ENCODE measurements around the gene NCCRP1. TPM values are rescaled to one million over a fixed set of nuclear protein-coding genes. Genes with fewer than 3 reads are reported as not detected.

The NCCRP1 gene
- not detected for total RNA-seq
- long read RNA-seq: 0 reads

DNA sequence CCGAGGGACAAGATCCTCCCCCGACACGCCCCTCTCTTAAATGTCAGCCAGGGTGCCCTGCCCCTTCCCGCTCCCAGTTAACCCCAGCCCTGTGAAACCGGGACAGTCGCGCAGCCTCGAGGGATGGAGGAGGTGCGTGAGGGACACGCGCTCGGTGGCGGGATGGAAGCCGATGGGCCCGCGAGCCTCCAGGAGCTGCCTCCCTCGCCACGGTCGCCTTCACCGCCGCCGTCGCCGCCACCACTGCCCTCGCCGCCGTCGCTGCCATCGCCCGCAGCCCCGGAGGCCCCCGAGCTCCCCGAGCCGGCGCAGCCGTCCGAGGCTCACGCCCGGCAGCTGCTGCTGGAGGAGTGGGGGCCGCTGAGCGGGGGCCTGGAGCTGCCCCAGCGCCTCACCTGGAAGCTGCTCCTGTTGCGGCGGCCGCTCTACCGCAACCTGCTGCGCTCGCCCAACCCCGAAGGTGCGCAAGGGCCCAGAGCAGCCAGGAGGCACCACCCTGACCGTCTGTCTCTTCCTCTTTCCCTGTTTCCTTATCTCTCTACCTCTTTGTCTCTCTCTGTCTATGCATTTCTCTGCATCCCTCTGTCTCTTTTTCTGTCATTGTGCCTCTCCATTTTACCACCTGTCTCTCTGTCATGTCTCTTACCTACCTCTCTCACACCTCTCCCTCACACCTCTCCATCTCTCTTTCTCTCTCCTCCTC is at the start of gene NCCRP1:
NCCRP1 (plus strand) TSS at position 105 of the 703 bp plus-strand sequence; CDS start at position 124, 19 bp downstream.
- no peak for DNase-seq (ENCODE audit: missing footprints)
- no peak for ATAC-seq
- intact Hi-C loops (cut with DNase I): no loop called here

DNA sequence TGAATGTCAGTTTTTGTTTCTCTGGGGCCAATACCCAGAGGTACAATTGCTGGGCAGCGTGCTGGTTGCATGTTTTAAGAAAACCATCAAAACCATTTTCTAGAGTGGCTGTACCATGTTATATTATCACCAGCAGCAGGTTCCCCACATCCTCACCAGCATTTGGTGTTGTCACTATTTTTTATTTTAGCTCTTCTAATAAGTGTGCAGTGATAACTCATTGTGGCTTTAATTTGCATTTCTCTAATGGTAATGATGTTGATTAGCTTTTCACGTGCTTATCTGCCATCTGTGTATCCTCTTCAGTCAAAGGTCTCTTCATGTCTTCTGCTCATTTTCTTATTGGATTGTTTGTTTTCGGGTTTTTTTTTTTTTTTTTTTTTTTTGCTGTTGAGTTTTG is 49.3 kb upstream of the NCCRP1 start:
- DNase-seq (ENCODE audit: missing footprints) (no peak), ATAC-seq (no peak)
- intact Hi-C loops (cut with DNase I): no loop called here

DNA sequence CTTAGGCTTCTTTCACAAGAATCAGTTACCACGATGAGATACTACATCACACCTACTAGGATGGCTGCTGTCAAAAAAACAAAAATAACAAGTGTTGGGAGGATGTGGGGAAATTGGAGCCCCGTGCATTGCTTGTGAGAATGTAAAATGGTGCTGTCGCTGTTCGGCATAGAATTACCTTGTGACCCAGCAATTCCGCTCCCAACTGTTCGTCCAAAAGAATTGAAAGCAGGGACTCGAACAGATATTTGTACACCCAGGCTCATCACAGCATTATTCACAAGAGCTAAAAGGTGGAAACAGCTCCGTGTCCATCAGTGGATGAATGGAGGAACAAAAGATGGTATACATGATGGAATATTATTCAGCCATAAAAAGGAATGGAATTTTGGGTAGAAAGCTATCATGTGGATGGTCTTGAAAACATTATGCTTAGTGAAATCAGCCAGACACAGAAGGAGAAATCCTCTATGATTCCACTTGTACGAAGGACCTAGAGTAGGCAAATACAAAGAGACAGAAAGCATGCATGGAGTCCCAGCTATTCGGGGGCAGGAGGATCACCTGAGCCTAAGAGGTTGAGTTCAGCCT is 47.7 kb upstream of the NCCRP1 start:
- ATAC-seq (no peak), DNase-seq (ENCODE audit: missing footprints) (no peak)
- intact Hi-C loops (cut with DNase I): no loop called here

DNA sequence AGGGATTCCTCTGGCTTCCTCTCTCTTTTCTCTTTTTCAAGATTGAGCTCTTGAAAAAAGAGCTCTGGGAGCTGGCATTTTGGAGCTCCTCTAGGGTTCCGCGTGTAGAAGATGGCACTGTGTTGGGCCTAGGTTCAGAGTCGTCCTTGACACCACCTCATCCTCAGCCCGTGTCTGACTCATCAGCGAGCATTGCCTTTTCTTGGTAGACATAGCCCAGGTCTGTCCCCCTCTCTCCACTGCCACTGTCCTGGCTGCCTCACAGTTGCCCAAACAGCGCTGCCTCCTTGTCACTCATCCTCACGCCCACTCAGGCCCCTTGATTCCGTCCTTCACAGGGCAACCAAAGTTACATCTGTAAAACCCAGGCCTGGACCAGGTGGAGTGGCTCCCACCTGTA is 46.5 kb upstream of the NCCRP1 start:
- DNase-seq (ENCODE audit: missing footprints) (peak; percentile 27), ATAC-seq (no peak)
- intact Hi-C loops (cut with DNase I): no loop called here

DNA sequence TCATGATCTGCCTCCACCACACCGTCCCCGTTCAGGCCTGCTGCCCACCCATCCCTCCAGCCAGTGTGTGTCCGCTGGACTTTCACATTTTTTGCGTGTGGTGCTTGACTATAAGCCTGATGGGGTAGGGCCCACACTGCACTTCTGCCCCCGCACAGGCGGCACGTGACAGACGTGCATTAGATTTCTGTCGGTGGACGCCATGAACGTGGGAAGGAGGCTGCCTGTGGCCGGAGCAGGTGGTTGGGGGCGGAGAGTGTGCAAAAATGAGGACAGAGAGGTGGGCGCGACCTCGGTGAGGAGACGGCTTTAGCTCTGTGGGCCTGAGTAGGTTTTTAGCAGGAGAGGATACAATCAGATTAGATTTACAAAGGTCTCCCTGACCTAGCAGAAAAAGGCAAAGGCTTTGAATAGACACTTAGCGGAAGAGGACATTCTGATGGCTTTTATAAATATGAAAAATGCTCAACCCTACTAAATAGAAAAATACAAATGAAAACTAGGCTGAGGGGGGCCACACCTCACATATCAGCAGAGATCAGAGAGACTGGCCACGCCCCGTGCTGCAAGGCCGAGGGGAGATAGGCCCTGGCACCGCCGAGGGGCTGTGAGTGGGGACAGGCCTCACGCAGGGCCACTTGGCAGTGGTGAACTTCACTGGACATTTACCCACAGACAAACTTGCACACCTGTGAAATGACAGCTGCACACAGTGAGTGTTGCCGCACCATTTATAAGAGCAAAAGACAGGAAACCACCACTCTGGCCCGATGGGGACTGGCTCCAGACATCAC is 45.8 kb upstream of the NCCRP1 start:
- DNase-seq (ENCODE audit: missing footprints): peak; percentile 25
- no peak for ATAC-seq
- intact Hi-C loops (cut with DNase I): no loop called here

GRCh38 chr19:39152066-39152465 is 44.7 kb upstream of the NCCRP1 start:
- ATAC-seq (no peak), DNase-seq (ENCODE audit: missing footprints) (no peak)
- intact Hi-C loops (cut with DNase I): no loop called here

DNA sequence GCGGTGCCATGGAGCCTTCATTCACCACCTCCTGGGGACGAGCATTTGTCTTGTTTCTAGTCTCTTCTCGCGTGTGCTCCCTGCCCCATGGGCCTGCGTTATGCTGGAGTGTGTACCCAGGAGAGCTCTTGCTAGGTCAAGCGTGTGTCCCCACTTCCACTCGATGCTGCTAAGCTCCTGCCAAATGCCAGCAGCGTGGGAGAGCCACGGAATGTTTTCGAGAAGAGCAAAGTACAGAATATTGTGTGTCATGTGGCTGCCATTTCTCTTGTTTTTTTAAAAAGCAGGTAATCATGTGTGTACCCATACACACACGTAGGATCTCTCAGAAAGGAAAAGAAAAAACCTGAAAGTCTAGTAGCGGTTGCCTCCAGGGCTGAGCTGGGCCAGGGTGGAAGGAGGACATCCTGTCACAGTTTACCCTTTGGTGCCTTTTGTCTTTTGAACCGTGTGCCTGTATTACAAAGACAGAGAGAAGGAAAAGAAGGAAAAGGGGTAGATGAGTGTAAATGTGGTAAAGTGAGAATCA is 42.6 kb upstream of the NCCRP1 start:
- ATAC-seq (no peak), DNase-seq (ENCODE audit: missing footprints) (no peak)
- intact Hi-C loops (cut with DNase I): no loop called here

DNA sequence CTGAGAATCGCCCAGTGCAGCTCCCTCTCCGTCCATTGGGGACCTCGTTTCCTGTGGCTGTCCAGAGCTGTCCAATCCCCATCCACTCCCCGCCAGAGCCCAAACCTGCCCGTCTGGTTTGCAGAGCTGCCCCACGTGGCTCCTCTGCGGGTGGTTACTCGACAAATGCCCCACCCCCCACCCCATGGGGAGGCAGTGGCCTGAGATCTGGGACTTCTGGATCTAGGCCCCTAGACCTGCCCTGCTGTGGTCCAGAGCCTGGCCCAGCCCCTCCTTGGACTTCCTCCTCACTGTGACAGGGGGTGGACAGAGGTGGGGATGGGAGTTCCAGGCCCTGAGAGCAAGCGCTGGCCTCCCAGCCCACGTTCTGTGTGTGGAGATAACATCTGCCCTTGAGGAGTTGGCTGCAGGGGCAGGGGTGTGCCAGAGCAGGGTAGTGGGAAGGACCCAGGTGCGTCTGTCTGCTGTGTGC is 42.1 kb upstream of the NCCRP1 start:
- DNase-seq (ENCODE audit: missing footprints) (no peak), ATAC-seq (no peak)
- intact Hi-C loops (cut with DNase I): no loop called here

- ATAC-seq (no peak), DNase-seq (ENCODE audit: missing footprints) (no peak)
- intact Hi-C loops (cut with DNase I): no loop called here
These were observed 41.6 kb upstream of the NCCRP1 start for GRCh38 chr19:39155114-39155700.

DNA sequence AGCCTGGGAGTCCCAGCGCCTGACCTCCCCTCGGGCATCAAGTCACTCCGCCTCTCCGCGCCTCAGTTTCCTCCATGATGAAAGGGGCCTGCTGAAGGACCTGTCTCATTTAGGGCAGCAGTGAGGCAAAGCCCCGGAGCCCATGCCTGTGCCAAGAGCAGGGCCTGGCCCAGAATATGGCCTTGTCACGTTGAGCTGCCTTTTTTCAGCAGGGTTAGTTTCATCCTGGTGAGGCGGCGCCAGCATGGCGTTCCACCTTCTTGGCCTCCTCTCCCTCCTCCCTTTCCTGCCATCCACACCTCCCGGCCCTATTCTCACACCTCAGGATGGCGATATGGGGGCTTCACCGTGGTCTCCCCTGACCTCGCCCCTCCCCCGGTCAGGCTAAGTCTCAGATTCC is 41.0 kb upstream of the NCCRP1 start:
- no peak for ATAC-seq
- intact Hi-C loops (cut with DNase I): no loop called here
- DNase-seq (ENCODE audit: missing footprints): no peak

GRCh38 chr19:39156326-39157230 is 40.2 kb upstream of the NCCRP1 start:
- DNase-seq (ENCODE audit: missing footprints) (no peak), ATAC-seq (no peak)

GRCh38 chr19:39157275-39157996 is 39.3 kb upstream of the NCCRP1 start:
- DNase-seq (ENCODE audit: missing footprints): no peak
- intact Hi-C loops (cut with DNase I): no loop called here
- no peak for ATAC-seq

More at GRCh38 chr19:39156326-39157230, 40.2 kb upstream of the NCCRP1 start:
- intact Hi-C loops (cut with DNase I): no loop called here

DNA sequence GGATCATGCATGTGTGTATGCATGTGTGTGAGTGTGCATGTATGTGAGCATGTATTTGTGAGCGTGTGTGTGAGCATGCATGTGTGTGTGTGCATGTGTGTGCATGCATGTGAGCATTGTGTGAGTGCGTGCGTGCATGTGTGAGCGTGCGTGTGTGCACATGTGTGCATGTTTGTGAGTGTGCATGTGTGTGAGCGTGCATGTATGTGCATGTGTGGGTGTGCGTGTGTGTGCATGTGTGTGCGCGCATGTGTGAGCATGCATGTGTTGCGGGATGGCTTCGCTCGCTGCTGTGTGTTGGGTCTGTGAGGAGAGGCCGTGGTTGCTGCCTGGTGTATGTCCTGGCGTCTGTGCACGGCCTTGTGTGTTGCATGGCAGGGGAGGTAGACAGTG is 38.8 kb upstream of the NCCRP1 start:
- intact Hi-C loops (cut with DNase I): no loop called here
- ATAC-seq: no peak
- DNase-seq (ENCODE audit: missing footprints): no peak

DNA sequence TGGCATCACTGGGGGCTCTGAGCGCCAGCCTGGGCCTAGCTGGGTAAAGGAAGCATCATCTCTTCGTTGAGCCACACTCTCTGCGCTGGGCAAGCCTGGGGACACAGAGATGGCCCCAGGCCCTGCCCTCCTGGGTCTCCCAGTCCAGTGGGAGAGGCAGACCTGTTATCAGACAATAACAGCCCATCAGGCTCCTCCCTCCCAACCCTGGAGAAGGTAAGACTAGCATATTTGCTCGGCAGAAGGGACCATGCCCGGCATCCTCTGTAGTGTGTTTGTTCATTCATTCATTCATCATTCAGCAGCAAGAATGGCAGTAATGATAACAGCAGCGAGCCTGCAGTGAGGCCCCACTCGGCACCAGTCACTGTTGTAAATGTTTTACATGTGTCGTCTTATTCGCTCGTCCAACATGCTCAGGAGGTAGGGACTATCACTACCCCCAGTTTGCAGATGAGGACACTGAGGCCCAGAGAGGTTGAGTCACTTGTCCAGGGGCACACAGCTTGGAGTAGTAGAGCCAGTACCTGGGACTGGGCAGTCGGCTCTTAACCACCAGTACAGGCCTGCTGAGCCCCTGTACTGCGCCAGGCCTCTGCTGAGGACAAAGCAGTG is 38.0 kb upstream of the NCCRP1 start:
- DNase-seq (ENCODE audit: missing footprints) (no peak), ATAC-seq (no peak)
- intact Hi-C loops (cut with DNase I): no loop called here

GRCh38 chr19:39160523-39160861 is 36.3 kb upstream of the NCCRP1 start:
- ATAC-seq: peak; percentile 66
- no peak for DNase-seq (ENCODE audit: missing footprints)
- intact Hi-C loops (cut with DNase I): no loop called here

GRCh38 chr19:39160889-39161672 is 35.7 kb upstream of the NCCRP1 start:
- intact Hi-C loops (cut with DNase I): no loop called here
- peak; percentile 8 for ATAC-seq
- no peak for DNase-seq (ENCODE audit: missing footprints)

Measured in Right ventricle myocardium inferior (tissue), 1 donor.